Stimulated activated CD4-positive, alpha-beta T cell treated with anti-CD3 and anti-CD28 coated beads, Interleukin-2, amount 100 ng/mL, for 48 hours (primary cell): ENCODE data around the gene ACTBL2.
"Not testable (repeated sequence)": the region's sequence is repeated elsewhere in the genome, so short reads cannot be mapped to it uniquely, and the experiment has no call there.

Experiments used
- DNase-seq, 2 donors: peaks; one replicate each; pipeline ENCODE4 v3.0.0-alpha.2; 2020

Gene ACTBL2

GRCh38 chr5:57494104-57495098 is 11.8 kb upstream of the ACTBL2 start:
- peak; percentile 35 to 54 for DNase-seq

GRCh38 chr5:57493034-57493433 is 10.4 kb upstream of the ACTBL2 start:
- DNase-seq = no peak

- DNase-seq = no peak
These were observed 10.0 kb upstream of the ACTBL2 start for GRCh38 chr5:57492632-57493031.

GRCh38 chr5:57491369-57491965 is 8.9 kb upstream of the ACTBL2 start:
- no peak for DNase-seq

GRCh38 chr5:57488215-57488955 is 5.8 kb upstream of the ACTBL2 start:
- DNase-seq = no peak

DNA sequence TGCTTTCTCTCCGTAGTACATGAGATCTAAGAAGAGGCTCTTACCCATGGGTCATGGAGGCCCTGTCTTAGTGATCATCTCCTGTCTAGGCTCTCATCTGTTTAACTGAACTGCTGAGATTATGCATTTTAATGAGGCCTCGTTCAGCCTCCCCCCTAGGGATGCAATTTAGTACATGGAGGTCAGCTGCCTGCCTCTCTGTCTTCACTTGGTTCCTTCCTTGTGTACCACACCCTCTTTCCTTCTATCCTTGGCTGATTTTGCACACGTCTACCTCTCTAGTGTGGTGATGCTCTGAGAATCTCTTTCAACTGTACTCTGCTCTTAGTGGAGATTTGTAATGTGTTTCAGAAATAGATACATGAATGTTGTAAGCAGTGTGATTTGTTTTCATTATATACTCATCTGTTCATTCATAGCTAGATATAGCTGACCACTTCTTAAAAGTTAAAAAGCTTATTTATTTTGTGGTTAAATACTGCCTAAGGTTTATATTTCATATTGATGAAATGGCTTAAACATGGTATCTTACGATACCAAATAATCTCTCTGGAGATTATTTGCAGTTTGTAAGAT is 3.5 kb upstream of the ACTBL2 start:
- DNase-seq = no peak

DNA sequence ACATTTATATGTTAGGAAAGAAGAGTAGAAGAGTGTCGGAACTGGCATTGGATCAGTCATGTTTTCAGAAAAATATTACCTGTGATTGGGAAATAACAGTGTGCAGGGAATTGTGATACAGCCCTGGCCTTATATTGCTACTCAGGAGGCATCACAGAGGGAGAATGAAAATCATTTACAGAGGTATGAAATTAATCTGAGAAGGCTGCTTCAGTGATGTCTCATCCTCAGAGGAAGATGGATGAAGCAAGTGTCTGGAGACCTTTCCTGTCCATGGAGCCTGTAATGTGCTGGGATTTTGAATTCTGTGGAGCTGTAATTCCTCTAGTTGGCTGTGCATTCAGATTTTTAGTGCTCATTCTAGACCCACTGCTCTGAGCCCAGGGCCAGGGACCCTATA is 3.8 kb downstream of the ACTBL2 start:
- no peak for DNase-seq

DNA sequence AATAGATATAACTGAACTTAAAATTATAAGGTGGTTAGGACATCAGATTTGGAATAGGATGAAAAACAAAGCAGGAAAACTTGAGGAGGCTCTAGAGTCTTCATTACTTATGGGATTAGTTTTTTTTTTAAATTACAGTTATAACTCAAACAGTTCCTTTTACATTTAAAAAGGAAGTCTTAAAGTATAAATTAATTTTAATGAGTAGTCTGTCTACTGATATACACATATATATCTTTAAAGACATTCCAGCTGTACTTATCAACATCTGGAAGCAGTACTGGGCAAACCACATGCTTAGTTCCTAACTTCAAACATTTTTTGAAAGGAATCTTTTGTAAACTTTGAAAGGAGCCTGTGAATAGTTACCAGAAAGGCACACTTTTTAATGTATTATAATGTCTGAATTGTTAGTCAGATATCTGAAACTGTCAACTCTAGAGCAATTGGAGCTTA is 6.0 kb downstream of the ACTBL2 start:
- DNase-seq = no peak

- no peak for DNase-seq
These were observed 12.3 kb downstream of the ACTBL2 start for GRCh38 chr5:57470339-57470738.

- no peak for DNase-seq
These were observed 14.0 kb downstream of the ACTBL2 start for GRCh38 chr5:57468481-57469163.

DNA sequence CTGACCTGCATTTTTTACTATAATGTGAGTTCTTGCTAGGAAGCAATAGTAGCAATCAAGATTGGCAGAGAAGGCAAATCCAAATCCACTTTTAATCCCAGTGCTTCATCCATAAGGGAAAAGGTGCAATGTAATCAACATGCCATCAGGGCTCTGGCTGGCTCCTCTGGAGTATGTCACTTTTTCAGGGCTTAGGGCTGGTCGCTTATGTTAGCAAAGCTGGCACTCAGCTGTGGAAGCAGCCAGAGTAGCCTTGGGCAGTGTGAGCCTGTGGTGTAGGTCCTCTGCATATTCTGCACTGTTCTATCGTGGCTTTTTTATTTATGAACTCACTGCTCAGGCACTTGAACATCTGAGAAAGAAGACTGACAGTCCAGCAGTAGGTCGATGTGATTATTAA is 16.1 kb downstream of the ACTBL2 start:
- DNase-seq = no peak

GRCh38 chr5:57460056-57460455 is 22.6 kb downstream of the ACTBL2 start:
- not testable (repeated sequence) for DNase-seq

DNA sequence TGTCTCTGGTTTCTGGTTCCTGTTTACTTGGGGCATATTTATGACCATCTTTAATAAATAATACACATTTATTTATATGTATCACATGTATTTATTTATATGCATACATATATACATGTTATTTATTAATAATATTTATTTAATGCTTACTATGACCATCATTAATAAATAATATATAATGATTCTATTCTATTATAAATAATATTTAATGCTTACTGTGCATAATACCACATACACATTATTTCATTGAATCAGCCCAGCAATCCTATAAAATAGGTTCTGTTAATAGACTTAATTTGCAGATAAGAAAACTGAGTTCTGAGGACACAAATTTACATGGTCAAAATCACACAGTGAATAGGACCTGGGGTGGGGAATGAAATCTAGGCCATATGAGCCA is 24.2 kb downstream of the ACTBL2 start:
- DNase-seq = no peak

DNA sequence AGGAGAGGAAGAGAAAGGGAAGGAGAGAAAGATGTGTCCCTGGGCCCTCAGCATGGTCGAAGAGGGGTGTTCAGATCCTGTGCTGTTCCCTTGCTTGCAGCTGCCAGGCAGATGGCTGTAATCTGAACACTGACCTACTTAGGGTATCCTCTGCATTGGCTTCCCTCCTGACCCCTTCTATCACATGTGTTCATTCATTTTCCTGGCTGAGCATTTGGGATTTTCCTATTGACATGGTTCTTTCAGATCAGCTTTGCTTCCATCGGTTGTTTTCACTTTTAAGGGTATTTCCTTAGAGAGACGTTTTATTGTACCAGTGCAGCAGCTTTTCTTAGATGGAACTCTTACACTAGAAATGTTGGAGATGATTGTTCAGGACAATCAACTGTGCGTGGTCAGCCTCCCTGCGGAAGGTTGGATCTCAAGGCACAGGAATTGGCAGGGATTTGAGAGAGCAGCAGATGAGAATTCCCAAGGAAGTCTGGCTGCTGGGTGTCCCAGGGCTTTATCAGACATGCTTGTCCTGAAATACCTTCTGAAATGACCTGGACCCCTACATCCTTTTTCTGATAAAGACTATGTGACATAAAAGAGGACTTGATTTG is 26.0 kb downstream of the ACTBL2 start:
- no peak for DNase-seq

- DNase-seq = no peak
These were observed 26.8 kb downstream of the ACTBL2 start for GRCh38 chr5:57455511-57456455.

DNA sequence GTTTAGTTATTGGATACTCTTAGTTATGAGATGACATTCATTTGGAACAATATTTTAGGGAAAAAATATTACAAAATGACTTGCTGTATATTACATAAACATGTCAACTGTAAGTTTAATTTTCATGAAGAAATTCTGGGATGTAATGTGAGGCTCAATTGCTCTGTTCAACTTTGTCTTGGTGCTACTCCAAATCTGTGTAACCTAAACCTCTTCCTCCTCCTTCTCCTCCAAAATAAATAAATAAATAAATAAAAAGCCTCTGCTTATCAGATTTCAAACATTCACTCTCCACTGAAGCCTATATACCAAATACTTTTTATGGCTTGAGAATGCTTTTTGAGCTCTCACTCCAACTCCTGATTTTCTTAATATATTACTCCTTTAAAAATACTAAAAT is 27.7 kb downstream of the ACTBL2 start:
- DNase-seq = no peak

DNA sequence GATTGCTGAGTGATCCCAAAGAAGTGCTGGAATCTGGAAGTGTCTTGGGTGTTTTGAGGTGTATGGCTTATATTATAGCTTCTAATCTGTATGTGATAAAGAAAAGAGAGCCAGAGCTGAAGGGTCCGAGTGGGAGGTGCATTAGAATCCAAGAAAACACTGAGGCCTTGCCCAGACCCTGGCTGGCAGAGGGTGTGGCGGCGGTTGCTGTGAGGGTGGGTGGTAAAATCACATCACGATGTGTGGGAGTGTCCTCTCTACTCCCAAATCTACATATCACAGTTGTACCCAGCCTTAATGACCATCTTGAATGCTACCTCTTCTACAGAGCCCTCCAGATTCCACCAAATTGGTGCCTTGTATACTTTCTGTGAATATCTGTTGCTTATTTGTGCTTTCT is 28.9 kb downstream of the ACTBL2 start:
- no peak for DNase-seq

DNA sequence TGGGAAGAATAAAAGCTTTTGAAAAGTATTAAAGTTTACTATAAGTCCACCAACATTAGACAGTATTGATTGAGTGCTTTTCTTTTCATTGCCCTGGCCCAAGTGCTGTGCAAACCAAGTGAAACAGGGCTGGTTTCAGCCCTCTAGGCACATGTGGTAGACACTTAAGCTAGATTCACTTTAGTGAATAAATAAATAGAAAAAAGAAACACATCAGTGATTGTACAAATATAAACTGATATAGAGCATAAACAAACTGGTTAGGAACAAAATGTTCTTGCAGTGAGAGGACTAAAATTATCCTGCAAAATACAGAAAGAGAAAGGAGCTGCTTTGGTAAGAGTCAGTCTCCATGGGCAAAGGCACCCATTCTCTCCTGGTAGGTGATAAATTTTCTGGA is 29.7 kb downstream of the ACTBL2 start:
- no peak for DNase-seq

DNA sequence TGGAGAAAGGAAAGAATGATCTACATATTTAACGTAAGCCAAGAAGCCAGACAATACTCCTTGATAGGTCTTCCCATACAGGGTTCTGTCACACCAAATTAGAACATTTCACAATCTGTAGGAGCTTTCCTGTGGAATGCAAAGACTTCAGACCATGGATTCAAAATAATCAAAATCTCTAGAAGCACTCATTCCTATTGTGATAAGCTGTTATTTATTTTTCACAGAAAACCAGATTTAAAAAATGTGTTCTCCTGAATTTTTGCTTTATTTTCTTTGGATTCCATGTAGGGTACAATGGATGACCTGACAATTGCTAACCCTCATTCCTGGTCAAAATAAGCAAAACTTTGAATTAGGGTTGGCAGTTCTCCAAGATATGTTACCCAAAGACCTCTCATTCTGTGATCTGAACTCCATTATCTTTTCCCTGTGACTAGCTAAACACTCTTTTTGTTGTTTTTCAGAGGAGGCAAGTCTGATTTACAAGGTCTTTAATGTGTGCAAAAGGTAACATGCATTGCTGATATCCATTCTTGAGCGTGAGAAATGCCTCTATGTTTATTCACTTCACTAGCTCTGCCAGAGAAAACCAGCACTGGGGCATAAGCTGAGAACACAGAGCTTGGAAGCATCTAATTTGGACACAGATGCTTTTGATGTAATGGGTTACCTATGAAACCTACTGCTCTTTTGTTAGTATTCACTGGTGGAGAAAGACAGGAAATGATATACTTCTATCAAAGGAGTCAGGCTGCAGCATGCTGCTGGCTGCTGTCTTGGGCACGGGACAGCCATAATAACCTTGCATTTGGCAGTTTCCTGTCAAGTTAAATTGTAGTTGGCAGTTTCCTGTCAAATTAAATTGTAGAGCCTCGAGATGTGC is 31.4 kb downstream of the ACTBL2 start:
- DNase-seq = no peak

- DNase-seq = no peak
These were observed 33.9 kb downstream of the ACTBL2 start for GRCh38 chr5:57448751-57449150.
